Fibroblast of pulmonary artery (primary cell): ENCODE data around the gene LY6G5C.

Experiments
- DNase-seq: peaks from one replicate; pipeline ENCODE4 v3.0.0-alpha.2; 2010; ENCODE audit warnings: low read depth
- H3K4me3 ChIP-seq: replicated peaks from 2 replicates; pipeline ENCODE4 v1.5.1; 2011; ENCODE audit warnings: low read depth, mild to moderate bottlenecking, control low read depth, low read length, moderate library complexity
- TF ChIP-seq, protein P1 (sequence below): IDR thresholded peaks from 2 replicates; pipeline ENCODE4 v1.5.1; 2011; ENCODE audit warnings: mild to moderate bottlenecking, control low read depth, low read length, inconsistent platforms; ENCODE audit errors: missing control alignments

The LY6G5C gene

DNA sequence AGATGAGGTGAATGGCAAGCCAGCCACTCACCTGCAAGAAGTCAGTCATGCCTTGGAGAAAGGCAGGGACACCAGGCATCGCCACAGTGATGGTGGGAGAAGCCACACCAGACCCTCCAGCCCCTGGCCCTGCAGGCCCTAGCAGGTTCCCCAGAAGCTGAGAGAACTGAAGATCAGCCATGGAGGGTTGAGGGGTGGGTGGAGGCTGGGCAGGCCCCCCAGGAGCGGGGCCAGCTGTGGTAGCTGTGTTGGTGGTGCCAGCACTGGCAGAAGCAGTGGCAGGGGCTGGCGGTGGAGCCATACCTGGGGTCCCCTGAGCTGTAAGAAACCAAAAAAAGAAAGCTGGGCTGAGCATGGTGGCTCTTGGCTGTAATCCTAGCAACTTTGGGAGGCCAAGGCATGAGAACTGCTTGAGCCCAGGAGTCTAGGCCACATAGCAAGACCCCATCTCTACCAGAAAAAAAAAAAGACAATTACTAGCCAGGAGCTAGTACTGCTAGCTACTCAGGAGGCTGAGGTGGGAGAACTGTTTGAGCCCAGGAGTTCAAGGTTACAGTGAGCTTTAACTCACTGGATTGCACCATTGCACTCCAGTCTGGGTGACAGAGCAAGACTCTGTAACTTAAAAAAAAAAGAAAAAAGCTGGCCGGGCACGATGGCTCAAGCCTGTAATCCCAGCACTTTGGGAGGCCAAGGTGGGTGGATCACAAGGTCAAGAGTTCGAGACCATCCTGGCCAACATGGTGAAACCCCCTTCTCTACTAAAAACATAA is 37.9 kb downstream of the LY6G5C start:
- DNase-seq = no peak
- H3K4me3 ChIP-seq = no peak overlapping the region
- TF ChIP-seq, protein P1, sequence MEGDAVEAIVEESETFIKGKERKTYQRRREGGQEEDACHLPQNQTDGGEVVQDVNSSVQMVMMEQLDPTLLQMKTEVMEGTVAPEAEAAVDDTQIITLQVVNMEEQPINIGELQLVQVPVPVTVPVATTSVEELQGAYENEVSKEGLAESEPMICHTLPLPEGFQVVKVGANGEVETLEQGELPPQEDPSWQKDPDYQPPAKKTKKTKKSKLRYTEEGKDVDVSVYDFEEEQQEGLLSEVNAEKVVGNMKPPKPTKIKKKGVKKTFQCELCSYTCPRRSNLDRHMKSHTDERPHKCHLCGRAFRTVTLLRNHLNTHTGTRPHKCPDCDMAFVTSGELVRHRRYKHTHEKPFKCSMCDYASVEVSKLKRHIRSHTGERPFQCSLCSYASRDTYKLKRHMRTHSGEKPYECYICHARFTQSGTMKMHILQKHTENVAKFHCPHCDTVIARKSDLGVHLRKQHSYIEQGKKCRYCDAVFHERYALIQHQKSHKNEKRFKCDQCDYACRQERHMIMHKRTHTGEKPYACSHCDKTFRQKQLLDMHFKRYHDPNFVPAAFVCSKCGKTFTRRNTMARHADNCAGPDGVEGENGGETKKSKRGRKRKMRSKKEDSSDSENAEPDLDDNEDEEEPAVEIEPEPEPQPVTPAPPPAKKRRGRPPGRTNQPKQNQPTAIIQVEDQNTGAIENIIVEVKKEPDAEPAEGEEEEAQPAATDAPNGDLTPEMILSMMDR = no peak

DNA sequence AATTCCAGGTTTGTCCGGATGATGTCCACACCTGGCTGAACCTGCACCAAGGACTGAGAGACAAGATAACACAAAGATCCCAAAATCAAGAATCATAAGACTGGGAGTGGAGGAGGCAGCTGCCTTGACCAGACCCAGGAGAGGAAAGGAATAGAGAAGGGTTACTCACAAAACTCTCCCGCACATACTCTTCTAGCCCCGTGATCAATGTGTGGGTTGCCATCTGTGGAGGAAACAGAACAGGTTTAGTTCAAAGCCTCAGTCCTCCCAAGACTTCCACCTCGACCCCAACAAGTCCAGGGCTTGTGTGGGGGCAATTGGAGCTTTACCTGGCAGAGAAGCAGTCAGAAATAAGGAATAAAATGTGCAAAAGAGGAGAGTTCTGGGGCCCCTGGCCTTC is 39.5 kb downstream of the LY6G5C start:
- no peak overlapping the region for H3K4me3 ChIP-seq
- TF ChIP-seq, protein P1 = no peak
- DNase-seq = no peak

DNA sequence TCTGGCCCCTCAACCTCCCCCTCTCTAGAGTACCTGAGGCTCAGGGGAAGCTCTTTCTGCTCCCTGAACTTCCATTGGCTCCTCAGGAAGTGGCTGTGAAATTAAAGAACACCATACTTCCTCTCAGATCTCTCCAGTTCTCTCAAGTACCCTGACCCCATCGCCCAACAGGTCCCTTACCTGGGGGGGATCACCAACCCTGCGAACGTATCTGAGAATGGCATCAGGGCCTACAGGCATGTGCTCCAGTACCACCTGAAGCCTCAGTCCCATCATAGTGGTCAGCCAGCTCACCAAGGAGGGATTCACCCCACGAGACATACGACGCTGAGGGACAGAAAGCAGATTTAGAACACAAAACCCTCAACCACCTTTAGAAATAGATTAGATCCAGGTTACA is 40.3 kb downstream of the LY6G5C start:
- TF ChIP-seq, protein P1 = no peak
- H3K4me3 ChIP-seq = no peak overlapping the region
- no peak for DNase-seq

DNA sequence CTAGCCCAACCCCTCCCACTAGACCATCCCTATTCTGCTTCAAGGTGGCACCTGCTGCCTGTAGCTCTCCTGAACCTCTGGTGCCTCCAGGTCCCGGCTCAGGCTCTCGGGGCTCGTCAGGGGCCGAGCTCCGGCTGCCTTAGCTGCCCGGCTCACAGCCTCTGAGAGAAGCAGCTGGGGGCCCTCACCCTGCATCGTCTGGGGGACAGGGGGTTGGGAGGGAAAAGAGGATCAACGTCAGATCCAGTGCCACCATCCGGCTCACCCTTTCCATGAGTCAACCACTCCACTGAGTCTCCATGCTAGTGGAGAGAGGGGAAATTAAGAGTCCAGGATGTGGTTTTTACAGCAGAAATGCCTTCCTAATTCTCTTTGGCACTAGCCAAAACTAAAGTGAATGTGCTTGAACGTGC is 41.4 kb downstream of the LY6G5C start:
- no peak for DNase-seq
- H3K4me3 ChIP-seq = no peak overlapping the region
- TF ChIP-seq, protein P1 = no peak

DNA sequence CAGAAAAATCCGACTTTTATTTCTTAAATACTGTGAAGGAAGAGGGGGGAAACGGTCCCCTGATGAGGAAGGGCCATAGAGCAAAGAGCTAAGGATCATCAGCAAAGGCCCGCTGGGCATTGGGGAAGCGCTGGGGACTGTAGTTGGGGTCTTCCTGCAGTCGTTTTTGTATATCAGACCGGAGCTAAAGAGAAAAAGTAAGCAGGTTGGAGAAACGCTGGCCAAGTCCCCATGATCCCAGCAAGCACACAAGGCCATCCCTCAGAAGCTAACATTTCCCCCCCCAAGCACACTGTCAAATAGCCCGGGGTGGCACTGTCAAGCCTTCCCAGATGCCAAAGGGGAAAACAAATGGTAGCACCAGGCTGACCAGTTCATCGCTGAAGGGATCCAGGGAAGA is 41.8 kb downstream of the LY6G5C start:
- no peak overlapping the region for H3K4me3 ChIP-seq
- TF ChIP-seq, protein P1 = no peak
- no peak for DNase-seq

DNA sequence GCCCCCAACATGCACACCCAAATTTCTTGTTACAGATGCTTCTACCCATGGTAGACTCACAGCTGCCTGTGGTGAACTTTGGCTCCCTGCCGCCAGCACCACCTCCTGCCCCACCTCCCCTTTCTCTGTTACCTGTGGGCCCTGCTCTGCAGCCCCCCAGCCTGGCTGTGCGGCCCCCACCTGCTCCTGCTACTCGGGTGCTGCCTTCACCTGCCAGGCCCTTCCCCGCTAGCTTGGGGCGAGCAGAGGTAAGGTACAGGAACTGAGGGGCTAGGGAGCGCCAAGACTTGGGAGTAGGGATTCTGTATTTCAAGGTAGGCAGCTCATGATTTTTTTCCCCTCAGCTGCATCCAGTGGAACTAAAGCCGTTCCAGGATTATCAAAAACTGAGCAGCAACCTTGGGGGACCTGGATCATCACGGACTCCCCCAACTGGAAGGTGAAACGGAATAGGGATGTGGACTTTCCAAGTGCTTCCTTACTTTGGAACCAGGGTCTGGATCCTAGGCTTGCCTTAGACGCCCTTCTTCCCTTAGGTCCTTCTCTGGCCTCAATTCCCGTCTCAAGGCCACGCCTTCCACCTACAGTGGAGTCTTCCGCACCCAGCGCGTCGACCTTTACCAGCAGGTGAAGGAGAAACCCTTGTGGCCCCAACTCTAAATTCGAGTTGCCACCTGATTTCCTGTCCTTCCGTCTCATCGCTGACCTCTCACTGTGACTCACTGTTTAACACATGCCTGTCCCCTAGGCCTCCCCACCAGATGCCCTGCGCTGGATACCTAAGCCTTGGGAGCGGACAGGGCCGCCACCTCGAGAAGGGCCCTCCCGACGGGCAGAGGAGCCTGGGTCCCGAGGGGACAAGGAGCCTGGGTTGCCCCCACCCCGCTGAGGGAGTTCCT is 43.9 kb downstream of the LY6G5C start:
- no peak overlapping the region for H3K4me3 ChIP-seq
- DNase-seq = no peak
- TF ChIP-seq, protein P1 = no peak
